Muscle layer of duodenum (tissue), 2 donors: ENCODE measurements around the gene SCMH1.

Source experiments
- H3K27ac ChIP-seq: one replicate; pipeline ENCODE4 v1.7.0; 2013; ENCODE audit warnings: mild to moderate bottlenecking, low read length
- H3K27me3 ChIP-seq: one replicate; pipeline ENCODE4 v1.7.0; 2013; ENCODE audit warnings: low read depth, mild to moderate bottlenecking, control low read depth, low read length
- H3K36me3 ChIP-seq, 2 donors: one replicate each; pipeline ENCODE4 v1.7.0; 2013; ENCODE audit warnings: low read length in 2 of 2, control low read depth in 1 of 2, mild to moderate bottlenecking in 1 of 2; ENCODE audit not compliant: insufficient read depth in 2 of 2, control insufficient read depth in 1 of 2
- H3K4me1 ChIP-seq, 2 donors: one replicate each; pipeline ENCODE4 v1.7.0; 2013; ENCODE audit warnings: low read length in 2 of 2, mild to moderate bottlenecking in 2 of 2, control low read depth in 1 of 2, moderate library complexity in 1 of 2; ENCODE audit not compliant: insufficient read depth in 2 of 2, control insufficient read depth in 1 of 2
- H3K4me3 ChIP-seq, 2 donors: one replicate each; pipeline ENCODE4 v1.7.0; 2013; ENCODE audit warnings: low read length in 2 of 2, low read depth in 1 of 2, mild to moderate bottlenecking in 1 of 2
- H3K9me3 ChIP-seq, 2 donors: one replicate each; pipeline ENCODE4 v1.7.0; 2013; ENCODE audit warnings: low read length in 2 of 2, control low read depth in 1 of 2, mild to moderate bottlenecking in 1 of 2; ENCODE audit not compliant: control insufficient read depth in 1 of 2
- donor health status: healthy.

SCMH1 gene

DNA sequence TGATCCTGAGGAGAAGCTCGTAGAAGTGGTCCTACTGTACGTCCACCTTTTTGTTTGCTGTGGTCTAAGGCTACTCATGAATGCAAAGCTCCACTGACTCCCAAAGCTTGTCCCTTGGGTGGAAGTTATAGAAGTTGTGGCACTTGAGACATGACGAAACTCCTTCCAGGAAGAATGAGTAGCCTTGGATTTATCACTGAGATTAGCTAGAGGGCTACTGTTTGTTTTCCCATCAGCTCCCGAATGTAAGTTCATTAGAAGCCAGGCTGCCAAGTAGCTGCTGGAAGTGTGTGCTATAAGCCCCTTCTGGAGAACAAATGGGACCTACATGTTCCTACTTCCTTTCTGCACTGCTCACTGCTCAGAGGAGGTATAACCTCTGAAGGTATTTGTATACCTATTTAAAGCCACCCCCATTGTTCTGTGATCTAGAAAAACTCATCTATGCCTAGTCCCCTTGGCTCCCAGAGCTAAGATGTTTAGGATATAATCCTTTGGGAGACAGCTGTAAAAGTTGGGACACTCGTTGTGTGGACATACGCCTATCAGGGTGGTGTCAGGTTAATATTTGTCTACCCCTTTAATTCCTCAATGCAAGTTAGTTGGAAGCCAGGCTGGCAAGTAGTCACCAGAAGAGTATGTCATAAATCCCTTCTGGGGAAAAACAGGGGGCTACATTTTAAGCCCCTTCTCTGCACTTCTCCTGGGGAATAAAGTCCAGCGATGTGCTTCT, 72.9 kb downstream of the SCMH1 start:
- H3K27ac ChIP-seq: no peak overlapping the region
- peaks cover 0 to 5% of the 10 kb centered on the region in 2 donors for H3K36me3 ChIP-seq
- H3K4me3 ChIP-seq: no peak overlapping the region
- H3K9me3 ChIP-seq: no peaks in the 10 kb centered on the region
- H3K4me1 ChIP-seq: no peaks in the 10 kb centered on the region
- no peaks in the 10 kb centered on the region for H3K27me3 ChIP-seq

DNA sequence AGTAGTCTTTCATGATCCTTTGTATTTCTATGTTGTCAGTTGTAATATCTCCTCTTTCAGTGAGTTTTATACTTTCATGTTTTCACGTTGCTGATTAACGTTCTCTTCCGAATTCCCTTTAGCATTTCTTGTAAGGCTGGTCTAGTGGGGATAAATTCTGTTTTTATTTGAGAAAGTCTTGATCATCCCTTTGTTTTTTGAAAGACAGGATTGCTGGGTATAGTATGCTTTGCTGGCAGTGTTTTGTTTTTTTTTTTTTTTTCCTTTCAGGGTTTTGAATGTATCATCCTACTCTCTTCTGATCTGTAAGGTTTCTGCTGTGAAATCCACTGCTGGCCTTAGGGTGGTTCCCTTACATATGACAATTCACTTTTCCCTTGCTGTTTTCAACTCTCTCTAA, 74.4 kb downstream of the SCMH1 start:
- Histone ChIP-seq H3K36me3 (peaks cover 0 to 10% of the 10 kb centered on the region in 2 donors), H3K27me3 (no peaks in the 10 kb centered on the region), H3K9me3 (no peaks in the 10 kb centered on the region), H3K27ac (no peak overlapping the region), H3K4me1 (no peaks in the 10 kb centered on the region), H3K4me3 (no peak overlapping the region)

DNA sequence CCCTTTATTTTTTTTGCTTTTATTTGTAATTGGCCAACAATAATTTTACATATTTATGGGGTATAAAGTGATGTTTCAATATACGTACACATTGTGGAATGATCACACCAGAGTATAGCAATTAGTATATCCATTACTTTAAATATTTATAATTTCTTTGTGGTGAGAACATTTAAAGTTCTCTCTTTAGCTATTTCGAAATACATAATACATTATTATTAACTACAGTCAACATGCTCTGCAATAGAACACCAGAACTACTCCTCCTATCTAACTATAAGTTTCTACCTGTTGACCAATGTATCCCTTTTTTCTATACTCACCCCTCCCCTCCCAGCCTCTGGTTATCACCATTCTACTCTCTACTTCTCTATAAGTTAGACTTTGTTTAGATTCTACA, 77.4 kb downstream of the SCMH1 start:
- peaks cover 4 to 17% of the 10 kb centered on the region in 2 donors for H3K36me3 ChIP-seq
- H3K4me1 ChIP-seq: no peaks in the 10 kb centered on the region
- H3K9me3 ChIP-seq: no peaks in the 10 kb centered on the region
- no peaks in the 10 kb centered on the region for H3K27me3 ChIP-seq
- H3K27ac ChIP-seq: no peak overlapping the region
- H3K4me3 ChIP-seq: no peak overlapping the region

DNA sequence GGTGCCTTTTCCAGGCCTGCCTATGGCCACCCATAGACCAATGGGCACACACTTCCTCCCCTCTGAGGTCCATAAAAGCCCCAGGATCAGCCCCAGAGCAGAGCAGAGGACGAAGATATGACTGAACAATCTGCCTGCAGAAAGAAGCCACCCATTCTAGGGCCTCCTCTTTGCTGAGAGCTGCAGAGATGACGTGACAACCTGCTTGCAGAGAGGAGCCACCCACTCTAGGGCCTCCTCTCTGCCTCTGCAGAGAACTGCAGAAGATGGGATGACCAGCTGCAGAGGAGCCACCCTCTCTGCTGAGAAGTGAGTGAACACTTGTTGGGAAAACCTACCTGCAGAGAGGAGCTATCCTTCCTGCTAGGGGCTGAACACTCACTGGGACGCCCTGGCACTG, 79.7 kb downstream of the SCMH1 start:
- Histone ChIP-seq H3K27ac (no peak overlapping the region), H3K27me3 (no peaks in the 10 kb centered on the region), H3K4me1 (no peaks in the 10 kb centered on the region), H3K36me3 (peaks cover 4 to 15% of the 10 kb centered on the region in 2 donors), H3K4me3 (no peak overlapping the region), H3K9me3 (no peaks in the 10 kb centered on the region)

DNA sequence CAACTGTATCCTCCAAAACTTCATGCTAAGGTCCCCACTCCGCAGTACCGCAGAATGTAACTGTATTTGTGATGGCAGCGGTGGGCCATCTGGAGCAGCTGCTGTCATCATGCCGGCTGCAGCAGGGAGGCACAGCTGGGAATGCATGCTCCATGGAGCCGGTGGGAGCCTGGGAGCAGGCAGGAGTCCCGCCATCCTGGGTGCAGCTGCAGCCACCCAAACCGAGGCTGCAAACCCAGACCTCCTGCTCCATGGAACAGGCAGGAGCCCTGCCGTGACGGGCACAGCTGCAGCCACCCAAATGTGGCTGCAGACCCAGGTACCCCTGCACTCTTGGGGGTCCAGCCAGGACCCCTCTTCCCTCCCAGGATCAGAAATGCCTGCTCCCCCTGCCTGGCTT, 80.3 kb downstream of the SCMH1 start:
- no peaks in the 10 kb centered on the region for H3K27me3 ChIP-seq
- peaks cover 4 to 15% of the 10 kb centered on the region in 2 donors for H3K36me3 ChIP-seq
- no peaks in the 10 kb centered on the region for H3K9me3 ChIP-seq
- no peak overlapping the region for H3K27ac ChIP-seq
- no peaks in the 10 kb centered on the region for H3K4me1 ChIP-seq
- no peak overlapping the region for H3K4me3 ChIP-seq

DNA sequence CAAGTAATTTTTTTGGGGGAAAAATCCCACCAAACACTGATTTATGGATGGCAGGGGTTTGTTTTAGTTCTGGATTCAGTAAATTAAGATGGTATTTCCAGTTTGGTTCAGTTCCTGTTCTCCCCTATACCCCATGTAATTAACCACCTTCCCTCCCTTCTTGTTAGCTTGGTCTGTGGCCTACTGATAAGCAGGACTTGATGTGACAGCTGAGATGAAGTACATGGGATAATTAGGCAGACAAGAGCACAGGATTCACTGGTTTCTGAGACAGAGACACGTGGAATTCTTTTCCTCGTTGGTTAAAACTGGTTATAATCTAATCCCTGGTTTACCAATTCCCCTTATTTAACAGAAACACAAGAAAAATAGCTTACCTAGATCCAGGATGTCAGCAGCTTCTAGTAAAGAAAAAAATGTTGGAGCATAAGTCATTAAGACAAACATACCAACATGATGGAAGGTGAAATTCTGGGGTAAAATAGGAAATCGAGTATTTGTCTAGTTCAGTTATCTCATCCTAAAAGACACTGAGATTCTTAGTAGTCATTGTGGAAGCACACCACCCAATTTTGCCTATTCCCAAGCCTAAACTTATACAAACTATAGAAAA, 81.5 kb downstream of the SCMH1 start:
- Histone ChIP-seq H3K4me3 (no peak overlapping the region), H3K4me1 (no peaks in the 10 kb centered on the region), H3K9me3 (no peaks in the 10 kb centered on the region), H3K27ac (no peak overlapping the region), H3K27me3 (no peaks in the 10 kb centered on the region), H3K36me3 (peaks cover 4 to 15% of the 10 kb centered on the region in 2 donors)

DNA sequence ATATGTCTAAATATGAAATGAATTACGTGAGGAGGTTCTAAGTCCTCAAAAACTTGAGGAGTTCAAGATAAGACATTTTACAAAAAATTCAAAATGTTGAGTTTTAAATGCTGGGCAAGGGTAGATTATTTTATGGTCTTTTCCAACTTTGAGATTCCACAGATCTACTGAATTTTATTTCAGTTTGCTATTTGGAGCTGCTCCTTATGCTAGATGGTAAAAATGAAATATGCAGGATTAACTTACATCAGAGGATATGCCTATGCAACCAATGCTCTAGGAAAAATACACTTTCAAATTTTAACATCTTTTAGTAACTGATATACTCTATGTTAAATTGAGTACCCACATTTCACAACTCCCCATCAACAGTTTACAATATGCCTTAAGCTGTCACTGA, 83.1 kb downstream of the SCMH1 start:
- Histone ChIP-seq H3K4me1 (no peaks in the 10 kb centered on the region), H3K27ac (no peak overlapping the region), H3K9me3 (no peaks in the 10 kb centered on the region)

DNA sequence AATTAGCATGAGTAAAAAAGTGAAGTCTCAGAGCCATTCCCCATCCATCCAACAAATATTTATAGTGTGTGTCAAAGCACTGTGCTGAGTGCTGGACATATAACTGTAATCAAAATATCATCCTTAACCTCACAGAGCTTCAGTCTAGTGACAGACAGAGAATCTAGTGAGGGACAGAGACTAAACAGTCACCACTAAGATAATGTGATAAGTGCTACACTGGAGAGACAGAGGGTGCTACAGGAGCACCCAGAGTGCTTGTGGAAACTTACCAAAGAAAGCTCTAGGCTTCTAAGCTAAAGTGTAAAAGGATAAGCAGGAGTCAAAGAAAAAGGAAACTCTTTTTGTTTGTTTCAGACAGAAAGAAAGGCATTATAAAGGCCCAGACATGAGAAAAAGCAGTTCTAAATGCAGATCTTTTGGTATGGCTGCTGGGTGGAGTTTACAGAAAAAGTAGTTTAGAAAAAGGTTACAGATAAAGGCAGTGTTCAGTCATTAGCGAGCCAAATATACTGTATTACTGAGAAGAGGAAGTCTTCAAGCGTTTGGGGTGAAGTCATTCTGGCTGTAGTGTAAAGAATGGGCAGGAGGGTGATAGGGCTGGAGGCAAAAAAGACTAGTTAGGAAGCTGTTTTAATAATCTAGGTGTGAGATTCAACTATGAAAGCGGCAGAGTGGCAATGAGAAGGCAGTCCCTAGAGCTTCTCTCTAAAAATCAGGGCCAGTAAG, 83.8 kb downstream of the SCMH1 start:
- H3K4me1 ChIP-seq: no peaks in the 10 kb centered on the region
- no peak overlapping the region for H3K27ac ChIP-seq
- no peaks in the 10 kb centered on the region for H3K27me3 ChIP-seq
- no peak overlapping the region for H3K4me3 ChIP-seq
- no peaks in the 10 kb centered on the region for H3K9me3 ChIP-seq
- H3K36me3 ChIP-seq: peaks cover 4 to 15% of the 10 kb centered on the region in 2 donors

More for the DNA sequence above, 83.1 kb downstream of the SCMH1 start:
- Histone ChIP-seq H3K4me3 (no peak overlapping the region), H3K36me3 (peaks cover 4 to 15% of the 10 kb centered on the region in 2 donors), H3K27me3 (no peaks in the 10 kb centered on the region)

DNA sequence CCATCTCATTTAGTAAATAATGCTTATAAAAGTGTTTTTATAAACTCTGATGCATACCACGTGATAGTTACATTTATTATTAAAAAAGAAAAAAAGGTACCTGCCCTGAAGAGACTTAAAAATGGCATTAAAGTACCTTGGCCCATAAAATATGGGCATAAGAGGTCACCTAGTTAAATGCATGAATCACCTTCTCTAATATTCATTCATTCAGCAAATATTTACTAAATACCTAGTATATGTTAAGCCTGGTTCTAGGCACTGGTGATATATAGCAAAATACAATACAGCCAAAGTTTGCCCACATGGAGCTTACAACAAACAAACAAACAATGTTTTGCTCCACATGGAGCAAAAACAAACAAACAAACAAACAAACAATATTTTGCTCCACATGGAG, 87.0 kb downstream of the SCMH1 start:
- Histone ChIP-seq H3K27me3 (no peaks in the 10 kb centered on the region), H3K9me3 (no peaks in the 10 kb centered on the region), H3K4me1 (peaks cover 0 to 5% of the 10 kb centered on the region in 2 donors), H3K36me3 (peaks cover 0 to 6% of the 10 kb centered on the region in 2 donors), H3K27ac (no peak overlapping the region), H3K4me3 (no peak overlapping the region)

DNA sequence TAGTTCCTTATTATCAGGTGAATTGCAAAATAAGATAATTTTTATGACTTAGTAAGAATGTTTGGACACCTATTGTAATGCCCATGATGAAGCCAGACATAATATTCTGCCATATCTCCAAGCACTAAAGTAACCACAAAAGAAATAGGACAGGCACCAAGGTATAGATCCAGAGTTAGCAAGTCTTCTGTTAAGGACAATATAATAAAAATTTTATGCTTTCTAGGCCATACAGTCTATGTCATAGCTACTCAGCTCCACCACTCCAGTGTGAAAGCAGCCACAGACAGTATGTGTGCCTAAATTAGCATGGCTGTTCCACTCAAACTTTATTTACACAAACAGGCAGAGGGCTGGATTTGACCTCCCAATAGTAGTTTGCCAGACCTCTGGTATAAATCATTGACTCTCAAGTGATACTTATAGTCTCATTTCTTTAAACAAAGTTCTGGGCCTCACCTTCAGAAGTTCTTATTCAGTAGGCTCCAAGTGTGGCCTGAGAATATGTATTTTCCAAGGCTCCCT, 88.3 kb downstream of the SCMH1 start:
- Histone ChIP-seq H3K4me3 (no peak overlapping the region), H3K9me3 (no peaks in the 10 kb centered on the region), H3K36me3 (peaks cover 0 to 9% of the 10 kb centered on the region in 2 donors), H3K27ac (no peak overlapping the region), H3K27me3 (no peaks in the 10 kb centered on the region), H3K4me1 (peaks cover 0 to 5% of the 10 kb centered on the region in 2 donors)

DNA sequence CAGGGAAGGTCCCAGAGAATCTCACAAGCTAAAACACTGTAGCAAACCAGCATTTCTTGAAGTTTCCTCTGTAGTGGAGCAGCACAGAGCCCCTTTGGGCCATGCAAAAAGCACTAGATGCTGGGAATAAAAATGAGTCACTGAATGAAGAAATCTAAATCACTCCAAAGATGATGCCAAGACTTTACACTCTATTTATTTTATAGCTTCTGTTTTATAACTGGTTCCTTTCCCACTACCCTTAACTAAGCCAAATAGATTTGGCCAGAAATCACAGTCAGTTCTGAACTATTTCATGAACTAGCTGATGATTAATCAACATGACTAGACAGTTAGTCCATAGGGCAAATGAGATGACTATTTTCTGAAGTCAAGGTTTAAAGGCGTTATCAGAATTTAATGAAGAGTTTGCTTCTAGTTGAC, 89.5 kb downstream of the SCMH1 start:
- H3K36me3 ChIP-seq: peaks cover 0 to 9% of the 10 kb centered on the region in 2 donors
- no peaks in the 10 kb centered on the region for H3K27me3 ChIP-seq
- no peak overlapping the region for H3K4me3 ChIP-seq
- H3K4me1 ChIP-seq: peaks cover 0 to 5% of the 10 kb centered on the region in 2 donors
- no peaks in the 10 kb centered on the region for H3K9me3 ChIP-seq
- peak overlapping the region; percentile 30 for H3K27ac ChIP-seq
